ENCODE measurements around the gene SUMO1. TPM values are rescaled to one million over a fixed set of nuclear protein-coding genes. Genes with fewer than 3 reads are reported as not detected.

SUMO1 gene
- total and polyA plus RNA-seq, 10 of the 15 experiments (the other 5 are each of a cell fraction or from before 2014, with no cell fraction given), result 105 to 458 (median 199) TPM

- no peak for TF ChIP-seq SP1 (IDR thresholded peaks at IDR 0.05; ENCODE audit: low read depth, low read length)
- TF ChIP-seq CBX5 (IDR thresholded peaks at IDR 0.05; ENCODE audit: low read depth), result no peak
- TF ChIP-seq ZNF592 (IDR thresholded peaks at IDR 0.05), result no peak
Measured at GRCh38 chr2:202215179-202215578, 23.2 kb downstream of the SUMO1 start (continued).

GRCh38 chr2:202208526-202208925, 29.9 kb downstream of the SUMO1 start:
- intact Hi-C loops (cut with micrococcal nuclease; ENCODE audit: unreplicated experiment), result no loop called here
- no peak overlapping the region for H3K4me3 ChIP-seq
- H3K4me2 ChIP-seq (ENCODE audit: control insufficient read depth, insufficient read depth), result no peak overlapping the region
- FAIRE-seq (no peak), ATAC-seq (no peak), DNase-seq (ENCODE audit: low read depth, low spot score) (no peak)
- no TSS peak for BruUV-seq (replicated peaks)
- in situ Hi-C loops (cut with MboI), result no loop called here
- ChIA-PET RAD21 (ENCODE audit: unreplicated experiment) (no interaction called here), POLR2A (interaction anchor here (0.7 kb wide), 1 partner anchor 1210 kb away, joined by 4 read pairs; no protein-coding TSS in a partner anchor), SMC1A (ENCODE audit: uncharacterized antibody, unreplicated experiment) (interaction anchor here (0.9 to 1.2 kb wide), 2 partner anchors 35 to 91 kb away, joined by 3 read pairs; no protein-coding TSS in a partner anchor), CTCF (no interaction called here)
- H3K9me3 ChIP-seq (replicated peaks; ENCODE audit: control insufficient read depth, insufficient read depth, low read length), result no peaks in the 10 kb centered on the region
- no peaks in the 10 kb centered on the region for H3K4me1 ChIP-seq (ENCODE audit: control insufficient read depth, insufficient read depth, low read length)
- no peaks in the 10 kb centered on the region for H3K79me2 ChIP-seq (ENCODE audit: control insufficient read depth, insufficient read depth, low read length)
- peaks cover 0 to 11% of the 10 kb centered on the region in 2 experiments; a peak in 3 of 4 replicates for H3K36me3 ChIP-seq (ENCODE audit: control insufficient read depth in 2 of 2, insufficient read depth in 2 of 2, low read length in 1 of 2)
- no peak overlapping the region for H3K27ac ChIP-seq (ENCODE audit: control insufficient read depth, insufficient read depth)
- no peaks in the 10 kb centered on the region for H3K27me3 ChIP-seq (replicated peaks in 1 of 2; ENCODE audit: control insufficient read depth in 2 of 2, insufficient read depth in 2 of 2, low read length in 1 of 2)
- no peak overlapping the region for H3K9ac ChIP-seq (ENCODE audit: control insufficient read depth, insufficient read depth, low read length)
- H4K20me1 ChIP-seq (ENCODE audit: control insufficient read depth, insufficient read depth), result no peaks in the 10 kb centered on the region
- H2AFZ ChIP-seq (ENCODE audit: control insufficient read depth, low read depth, low read length), result no peak overlapping the region
- TF ChIP-seq ZNF274 (IDR thresholded peaks at IDR 0.05; ENCODE audit: insufficient read depth, insufficient read length) (no peak), EP300 (IDR thresholded peaks at IDR 0.05; ENCODE audit: borderline replicate concordance in 1 of 2, control insufficient read depth in 1 of 2, low read depth in 2 of 2, low read length in 2 of 2) (no peak), CBX3 (IDR thresholded peaks at IDR 0.05; ENCODE audit: borderline replicate concordance, low read depth) (no peak), MLLT1 (IDR thresholded peaks at IDR 0.05) (no peak), E2F4 (IDR thresholded peaks at IDR 0.05; ENCODE audit: low read depth, low read length) (no peak), ELK1 (IDR thresholded peaks at IDR 0.05; ENCODE audit: low read depth, low read length) (no peak), SUZ12 (IDR thresholded peaks at IDR 0.05; ENCODE audit: unreplicated experiment) (no peak), MAX (IDR thresholded peaks at IDR 0.05; ENCODE audit: low read depth, low read length) (no peak), CREB1 (IDR thresholded peaks at IDR 0.05; ENCODE audit: low read depth) (no peak), NFYA (IDR thresholded peaks at IDR 0.05; ENCODE audit: borderline replicate concordance, low read depth, low read length) (no peak), WRNIP1 (IDR thresholded peaks at IDR 0.05; ENCODE audit: borderline replicate concordance, low read depth, low read length) (no peak)
